SK-N-SH treated with all-trans-retinoic acid at 6 μM for 48 hours (cell line): ENCODE measurements around the gene SNX15.

Source experiments
- ATAC-seq: fragments of 200-7000 bp; cut with Tn5 transposase; 3 replicates; pipeline ENCODE4 v1.9.1; 2020; ENCODE audit warnings: mild to moderate bottlenecking, moderate library complexity
- ARNTL ChIP-seq: fragments of 450-650 bp; formaldehyde crosslinking; IDR thresholded peaks from 2 replicates; pipeline ENCODE4 v1.5.0; 2020; ENCODE audit warnings: low read depth, mild to moderate bottlenecking, moderate library complexity, borderline replicate concordance
- BACH2 ChIP-seq: fragments of 250-450 bp; sonication (Bioruptor Pico); IDR thresholded peaks from 2 replicates; pipeline ENCODE4 v1.9.0; 2021; ENCODE audit warnings: mild to moderate bottlenecking, borderline replicate concordance
- CREB5 ChIP-seq: fragments of 250-450 bp; sonication (Bioruptor Pico); IDR thresholded peaks from 2 replicates; pipeline ENCODE4 v1.5.1; 2020; ENCODE audit warnings: low read depth, mild to moderate bottlenecking, moderate library complexity
- CSDC2 ChIP-seq: fragments of 250-450 bp; sonication (Bioruptor Pico); IDR thresholded peaks from 2 replicates; pipeline ENCODE4 v1.5.0; 2020; ENCODE audit warnings: mild to moderate bottlenecking, moderate library complexity
- CSRNP3 ChIP-seq: fragments of 250-450 bp; sonication (Bioruptor Pico); IDR thresholded peaks from 2 replicates; pipeline ENCODE4 v1.5.1; 2021; ENCODE audit warnings: mild to moderate bottlenecking, moderate library complexity
- ESRRG ChIP-seq: fragments of 250-450 bp; sonication (Bioruptor Pico); IDR thresholded peaks from 2 replicates; pipeline ENCODE4 v1.6.1; 2021; ENCODE audit warnings: mild to moderate bottlenecking
- GLIS3 ChIP-seq: fragments of 250-450 bp; sonication (Bioruptor Pico); IDR thresholded peaks from 2 replicates; pipeline ENCODE4 v1.5.0; 2020; ENCODE audit warnings: mild to moderate bottlenecking, moderate library complexity
- ISL1 ChIP-seq: fragments of 250-450 bp; sonication (Bioruptor Pico); IDR thresholded peaks from 2 replicates; pipeline ENCODE4 v2.1.2; 2022; ENCODE audit warnings: mild to moderate bottlenecking, moderate library complexity
- OSR1 ChIP-seq: fragments of 250-450 bp; sonication (Bioruptor Pico); IDR thresholded peaks from 2 replicates; pipeline ENCODE4 v1.8.0; 2022; ENCODE audit warnings: moderate library complexity, mild to moderate bottlenecking, inconsistent platforms
- PATZ1 ChIP-seq: fragments of 250-450 bp; sonication (Bioruptor Pico); IDR thresholded peaks from 2 replicates; pipeline ENCODE4 v1.8.0; 2020; ENCODE audit warnings: mild to moderate bottlenecking, moderate library complexity, borderline replicate concordance
- PPARA ChIP-seq: fragments of 250-450 bp; sonication (Bioruptor Pico); IDR thresholded peaks from 2 replicates; pipeline ENCODE4 v1.5.0; 2020; ENCODE audit warnings: mild to moderate bottlenecking, borderline replicate concordance
- RARB ChIP-seq: fragments of 250-450 bp; sonication (Bioruptor Pico); IDR thresholded peaks from 2 replicates; pipeline ENCODE4 v1.8.0; 2021; ENCODE audit warnings: mild to moderate bottlenecking, moderate library complexity
- SNAI2 ChIP-seq: fragments of 250-450 bp; sonication (Bioruptor Pico); IDR thresholded peaks from 2 replicates; pipeline ENCODE4 v1.5.0; 2020; ENCODE audit warnings: mild to moderate bottlenecking, moderate library complexity
- TCF4 ChIP-seq: fragments of 250-450 bp; sonication (Bioruptor Pico); IDR thresholded peaks from 2 replicates; pipeline ENCODE4 v1.8.0; 2021; ENCODE audit warnings: mild to moderate bottlenecking, moderate library complexity, borderline replicate concordance
- TOX ChIP-seq: fragments of 250-450 bp; sonication (Bioruptor Pico); IDR thresholded peaks from 2 replicates; pipeline ENCODE4 v1.8.0; 2021; ENCODE audit warnings: mild to moderate bottlenecking, moderate library complexity, borderline replicate concordance
- TSHZ2 ChIP-seq: fragments of 250-450 bp; sonication (Bioruptor Pico); IDR thresholded peaks from 2 replicates; pipeline ENCODE4 v1.5.0; 2020; ENCODE audit warnings: mild to moderate bottlenecking, moderate library complexity
- ZC3H10 ChIP-seq: fragments of 250-450 bp; sonication (Bioruptor Pico); IDR thresholded peaks from 2 replicates; pipeline ENCODE4 v1.5.1; 2021; ENCODE audit warnings: mild to moderate bottlenecking, moderate library complexity
- ZFP3 ChIP-seq: fragments of 250-450 bp; sonication (Bioruptor Pico); IDR thresholded peaks from 2 replicates; pipeline ENCODE4 v1.5.0; 2020; ENCODE audit warnings: mild to moderate bottlenecking, moderate library complexity
- ZFP30 ChIP-seq: fragments of 450-650 bp; formaldehyde crosslinking; IDR thresholded peaks from 2 replicates; pipeline ENCODE4 v1.5.0; 2022; ENCODE audit warnings: mild to moderate bottlenecking, moderate library complexity
- ZNF565 ChIP-seq: fragments of 450-650 bp; formaldehyde crosslinking; conservative IDR thresholded peaks from 2 replicates; pipeline ENCODE4 v1.5.0; 2020; ENCODE audit warnings: low read depth, mild to moderate bottlenecking, moderate library complexity
- ZNF70 ChIP-seq: fragments of 450-650 bp; formaldehyde crosslinking; IDR thresholded peaks from 2 replicates; pipeline ENCODE4 v1.5.0; 2020; ENCODE audit warnings: mild to moderate bottlenecking, moderate library complexity
- ZNF8 ChIP-seq: fragments of 450-650 bp; formaldehyde crosslinking; IDR thresholded peaks from 2 replicates; pipeline ENCODE4 v1.5.0; 2020; ENCODE audit warnings: mild to moderate bottlenecking, moderate library complexity

SNX15 gene

GRCh38 chr11:65072631-65072966 lies 45.4 kb downstream of the SNX15 start:
- TF ChIP-seq PATZ1, result no peak
- TF ChIP-seq SNAI2, result no peak
- no peak for TF ChIP-seq ZFP30 (CRISPR knock-in tag)
- TF ChIP-seq ISL1 (CRISPR knock-in tag), result no peak
- TF ChIP-seq ZC3H10 (CRISPR knock-in tag), result no peak
- TF ChIP-seq CREB5 (CRISPR knock-in tag), result no peak
- TF ChIP-seq TOX (CRISPR knock-in tag), result no peak
- no peak for TF ChIP-seq ZFP3 (CRISPR knock-in tag)
- no peak for TF ChIP-seq ARNTL (CRISPR knock-in tag)
- TF ChIP-seq OSR1 (CRISPR knock-in tag), result no peak
- TF ChIP-seq ZNF70 (CRISPR knock-in tag), result no peak
- TF ChIP-seq PPARA, result no peak
- TF ChIP-seq ESRRG (CRISPR knock-in tag), result no peak
- TF ChIP-seq CSRNP3 (CRISPR knock-in tag), result no peak
- no peak for TF ChIP-seq RARB
- no peak for ATAC-seq

- no peak; the same call in 2 of the 3 replicates for ATAC-seq
- TF ChIP-seq PPARA (no peak), RARB (no peak), ZNF70 (CRISPR knock-in tag) (no peak), BACH2 (CRISPR knock-in tag) (no peak), ARNTL (CRISPR knock-in tag) (no peak), ZNF8 (no peak), GLIS3 (no peak), ZFP3 (CRISPR knock-in tag) (no peak), SNAI2 (no peak), ESRRG (CRISPR knock-in tag) (no peak), CSRNP3 (CRISPR knock-in tag) (no peak), OSR1 (CRISPR knock-in tag) (no peak), CSDC2 (CRISPR knock-in tag) (no peak), TCF4 (CRISPR knock-in tag) (no peak), PATZ1 (no peak)
These were observed 50.2 kb downstream of the SNX15 start for GRCh38 chr11:65077451-65077850.

- ATAC-seq, result peak; percentile 90
These were observed 50.9 kb downstream of the SNX15 start for GRCh38 chr11:65078151-65078550.

GRCh38 chr11:65078786-65079342 lies 51.6 kb downstream of the SNX15 start:
- no peak for ATAC-seq
- TF ChIP-seq CREB5 (CRISPR knock-in tag) (no peak), ZNF70 (CRISPR knock-in tag) (no peak), GLIS3 (no peak), ZFP30 (CRISPR knock-in tag) (no peak), ZNF565 (CRISPR knock-in tag) (no peak), ISL1 (CRISPR knock-in tag) (no peak), PPARA (no peak), ZFP3 (CRISPR knock-in tag) (no peak), TSHZ2 (CRISPR knock-in tag) (no peak), SNAI2 (no peak)

More at GRCh38 chr11:65078151-65078550, 50.9 kb downstream of the SNX15 start:
- no peak for TF ChIP-seq ISL1 (CRISPR knock-in tag)
- TF ChIP-seq, all 23 proteins: peak for 0
